Measurements from ENCODE around the gene ESRRB.

Gene ESRRB

DNA sequence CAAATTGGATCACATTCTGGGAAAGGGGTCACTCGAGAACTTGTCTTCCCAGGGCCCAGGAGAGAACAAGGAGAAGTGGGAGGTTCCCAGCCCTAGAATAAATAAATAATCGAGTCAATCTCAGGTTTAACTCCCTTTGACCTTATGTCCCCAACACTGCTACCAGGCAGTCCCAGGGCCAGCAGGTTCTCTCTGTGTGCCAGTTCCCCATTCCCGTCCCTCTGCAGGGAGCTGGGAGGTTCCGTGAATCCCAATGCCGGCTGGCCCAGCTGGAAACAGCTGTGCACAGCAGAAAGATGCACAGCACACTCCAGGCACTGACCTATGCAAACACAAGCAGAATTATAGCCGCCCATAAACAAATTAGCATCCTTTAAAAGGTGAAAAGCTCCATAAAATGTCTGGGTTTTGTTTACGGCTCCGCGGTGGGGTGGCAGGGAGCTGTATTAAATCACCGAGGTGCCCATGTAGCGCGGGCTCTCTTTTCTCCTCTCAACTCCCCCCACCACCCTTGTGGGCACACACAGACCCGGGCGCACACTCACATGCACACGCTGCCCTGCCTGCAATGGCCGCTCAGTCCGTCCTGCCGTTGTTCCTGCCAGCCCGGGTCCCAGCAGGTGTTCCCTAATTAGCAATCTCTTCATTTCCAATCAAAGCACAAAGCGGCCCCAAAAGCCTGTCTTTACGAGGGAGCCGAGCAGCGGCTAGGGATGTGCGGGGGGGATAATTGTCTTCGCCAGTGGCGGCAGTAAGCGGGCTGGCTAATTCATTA, 46.6 kb upstream of the ESRRB start:
- ATAC-seq: no peak
- TF ChIP-seq ZFP30 (CRISPR knock-in tag; IDR thresholded peaks at IDR 0.05) (no peak), OSR1 (CRISPR knock-in tag; IDR thresholded peaks at IDR 0.05) (no peak), ZC3H10 (CRISPR knock-in tag; IDR thresholded peaks at IDR 0.05) (no peak), ESRRG (CRISPR knock-in tag; IDR thresholded peaks at IDR 0.05) (no peak), ZNF8 (CRISPR knock-in tag; IDR thresholded peaks at IDR 0.05) (no peak), SNAI2 (CRISPR knock-in tag; IDR thresholded peaks at IDR 0.05) (no peak), POU6F1 (CRISPR knock-in tag; IDR thresholded peaks at IDR 0.05; ENCODE audit: borderline replicate concordance, low read depth) (no peak), CSRNP3 (CRISPR knock-in tag; IDR thresholded peaks at IDR 0.05) (no peak), TCF4 (CRISPR knock-in tag; IDR thresholded peaks at IDR 0.05; ENCODE audit: borderline replicate concordance) (no peak), ZNF565 (CRISPR knock-in tag; conservative IDR thresholded peaks at IDR 0.05; ENCODE audit: low read depth) (no peak), ARNTL (CRISPR knock-in tag; IDR thresholded peaks at IDR 0.05; ENCODE audit: borderline replicate concordance, low read depth) (no peak), TOX (CRISPR knock-in tag; IDR thresholded peaks at IDR 0.05; ENCODE audit: borderline replicate concordance) (no peak), RARB (CRISPR knock-in tag; IDR thresholded peaks at IDR 0.05) (no peak), GLIS3 (CRISPR knock-in tag; IDR thresholded peaks at IDR 0.05) (no peak), ISL1 (CRISPR knock-in tag; IDR thresholded peaks at IDR 0.05) (no peak), ZFP3 (CRISPR knock-in tag; IDR thresholded peaks at IDR 0.05) (no peak)
- TF ChIP-seq, protein P1, sequence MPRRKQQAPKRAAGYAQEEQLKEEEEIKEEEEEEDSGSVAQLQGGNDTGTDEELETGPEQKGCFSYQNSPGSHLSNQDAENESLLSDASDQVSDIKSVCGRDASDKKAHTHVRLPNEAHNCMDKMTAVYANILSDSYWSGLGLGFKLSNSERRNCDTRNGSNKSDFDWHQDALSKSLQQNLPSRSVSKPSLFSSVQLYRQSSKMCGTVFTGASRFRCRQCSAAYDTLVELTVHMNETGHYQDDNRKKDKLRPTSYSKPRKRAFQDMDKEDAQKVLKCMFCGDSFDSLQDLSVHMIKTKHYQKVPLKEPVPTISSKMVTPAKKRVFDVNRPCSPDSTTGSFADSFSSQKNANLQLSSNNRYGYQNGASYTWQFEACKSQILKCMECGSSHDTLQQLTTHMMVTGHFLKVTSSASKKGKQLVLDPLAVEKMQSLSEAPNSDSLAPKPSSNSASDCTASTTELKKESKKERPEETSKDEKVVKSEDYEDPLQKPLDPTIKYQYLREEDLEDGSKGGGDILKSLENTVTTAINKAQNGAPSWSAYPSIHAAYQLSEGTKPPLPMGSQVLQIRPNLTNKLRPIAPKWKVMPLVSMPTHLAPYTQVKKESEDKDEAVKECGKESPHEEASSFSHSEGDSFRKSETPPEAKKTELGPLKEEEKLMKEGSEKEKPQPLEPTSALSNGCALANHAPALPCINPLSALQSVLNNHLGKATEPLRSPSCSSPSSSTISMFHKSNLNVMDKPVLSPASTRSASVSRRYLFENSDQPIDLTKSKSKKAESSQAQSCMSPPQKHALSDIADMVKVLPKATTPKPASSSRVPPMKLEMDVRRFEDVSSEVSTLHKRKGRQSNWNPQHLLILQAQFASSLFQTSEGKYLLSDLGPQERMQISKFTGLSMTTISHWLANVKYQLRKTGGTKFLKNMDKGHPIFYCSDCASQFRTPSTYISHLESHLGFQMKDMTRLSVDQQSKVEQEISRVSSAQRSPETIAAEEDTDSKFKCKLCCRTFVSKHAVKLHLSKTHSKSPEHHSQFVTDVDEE (CRISPR knock-in tag; IDR thresholded peaks at IDR 0.05): no peak
- TF ChIP-seq, protein P2, sequence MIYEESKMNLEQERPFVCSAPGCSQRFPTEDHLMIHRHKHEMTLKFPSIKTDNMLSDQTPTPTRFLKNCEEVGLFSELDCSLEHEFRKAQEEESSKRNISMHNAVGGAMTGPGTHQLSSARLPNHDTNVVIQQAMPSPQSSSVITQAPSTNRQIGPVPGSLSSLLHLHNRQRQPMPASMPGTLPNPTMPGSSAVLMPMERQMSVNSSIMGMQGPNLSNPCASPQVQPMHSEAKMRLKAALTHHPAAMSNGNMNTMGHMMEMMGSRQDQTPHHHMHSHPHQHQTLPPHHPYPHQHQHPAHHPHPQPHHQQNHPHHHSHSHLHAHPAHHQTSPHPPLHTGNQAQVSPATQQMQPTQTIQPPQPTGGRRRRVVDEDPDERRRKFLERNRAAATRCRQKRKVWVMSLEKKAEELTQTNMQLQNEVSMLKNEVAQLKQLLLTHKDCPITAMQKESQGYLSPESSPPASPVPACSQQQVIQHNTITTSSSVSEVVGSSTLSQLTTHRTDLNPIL (CRISPR knock-in tag; IDR thresholded peaks at IDR 0.05; ENCODE audit: low read depth): no peak
- TF ChIP-seq, protein P3, sequence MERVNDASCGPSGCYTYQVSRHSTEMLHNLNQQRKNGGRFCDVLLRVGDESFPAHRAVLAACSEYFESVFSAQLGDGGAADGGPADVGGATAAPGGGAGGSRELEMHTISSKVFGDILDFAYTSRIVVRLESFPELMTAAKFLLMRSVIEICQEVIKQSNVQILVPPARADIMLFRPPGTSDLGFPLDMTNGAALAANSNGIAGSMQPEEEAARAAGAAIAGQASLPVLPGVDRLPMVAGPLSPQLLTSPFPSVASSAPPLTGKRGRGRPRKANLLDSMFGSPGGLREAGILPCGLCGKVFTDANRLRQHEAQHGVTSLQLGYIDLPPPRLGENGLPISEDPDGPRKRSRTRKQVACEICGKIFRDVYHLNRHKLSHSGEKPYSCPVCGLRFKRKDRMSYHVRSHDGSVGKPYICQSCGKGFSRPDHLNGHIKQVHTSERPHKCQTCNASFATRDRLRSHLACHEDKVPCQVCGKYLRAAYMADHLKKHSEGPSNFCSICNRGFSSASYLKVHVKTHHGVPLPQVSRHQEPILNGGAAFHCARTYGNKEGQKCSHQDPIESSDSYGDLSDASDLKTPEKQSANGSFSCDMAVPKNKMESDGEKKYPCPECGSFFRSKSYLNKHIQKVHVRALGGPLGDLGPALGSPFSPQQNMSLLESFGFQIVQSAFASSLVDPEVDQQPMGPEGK (CRISPR knock-in tag; IDR thresholded peaks at IDR 0.05; ENCODE audit: borderline replicate concordance): no peak

GRCh38 chr14:76329951-76330350, 46.0 kb upstream of the ESRRB start:
- ATAC-seq: no peak
- no peak for TF ChIP-seq TCF4 (CRISPR knock-in tag; IDR thresholded peaks at IDR 0.05; ENCODE audit: borderline replicate concordance)
- no peak for TF ChIP-seq ZNF565 (CRISPR knock-in tag; conservative IDR thresholded peaks at IDR 0.05; ENCODE audit: low read depth)
- no peak for TF ChIP-seq POU6F1 (CRISPR knock-in tag; IDR thresholded peaks at IDR 0.05; ENCODE audit: borderline replicate concordance, low read depth)
- TF ChIP-seq ZFP3 (CRISPR knock-in tag; IDR thresholded peaks at IDR 0.05): no peak
- TF ChIP-seq BACH2 (CRISPR knock-in tag; IDR thresholded peaks at IDR 0.05; ENCODE audit: borderline replicate concordance): no peak
- TF ChIP-seq SNAI2 (CRISPR knock-in tag; IDR thresholded peaks at IDR 0.05): no peak
- TF ChIP-seq ESRRG (CRISPR knock-in tag; IDR thresholded peaks at IDR 0.05): no peak
- TF ChIP-seq, protein P1 (CRISPR knock-in tag; IDR thresholded peaks at IDR 0.05): no peak
- TF ChIP-seq GLIS3 (CRISPR knock-in tag; IDR thresholded peaks at IDR 0.05): no peak
- TF ChIP-seq PPARA (CRISPR knock-in tag; IDR thresholded peaks at IDR 0.05; ENCODE audit: borderline replicate concordance): no peak
